Measurements from ENCODE around the gene COBLL1. TPM values are rescaled to one million over a fixed set of nuclear protein-coding genes. Genes with fewer than 3 reads are reported as not detected.

Gene COBLL1
- total RNA-seq, 2 experiments from 2014 or later: 0.17 to 0.50 TPM

DNA sequence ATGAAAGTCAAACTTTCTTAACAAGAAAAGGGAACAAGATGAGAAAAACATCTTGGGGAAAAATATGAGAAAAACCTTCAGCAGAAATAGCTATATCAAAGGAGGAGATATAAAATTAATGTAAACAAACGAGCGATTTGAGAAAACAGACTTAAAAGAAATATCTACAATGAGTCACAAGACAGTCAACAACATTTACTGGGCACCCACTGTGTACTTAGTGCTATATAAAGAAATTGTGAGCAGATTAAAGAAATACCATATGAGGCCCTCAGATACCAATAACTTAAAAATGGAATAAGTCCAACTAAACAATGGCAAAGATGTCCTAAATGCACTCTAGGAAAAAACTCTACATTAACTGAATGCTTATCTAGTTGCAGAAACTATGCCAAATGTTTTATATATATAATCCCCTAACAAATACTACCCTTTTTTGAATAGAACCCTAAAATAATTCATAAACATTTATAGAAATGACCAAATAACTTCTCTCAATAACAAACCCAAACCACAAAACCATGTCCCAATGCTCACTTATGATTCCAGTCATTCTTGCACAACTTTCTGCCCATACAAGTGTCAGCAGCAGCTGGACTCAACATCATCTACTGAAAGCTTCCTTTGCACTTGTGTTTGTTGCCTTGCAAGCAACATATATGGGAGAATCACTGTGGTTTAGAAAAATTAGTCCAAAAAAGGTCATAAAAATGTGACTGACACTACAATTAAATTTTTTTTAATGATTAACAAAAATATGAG, 83.5 kb downstream of the COBLL1 start:
- H3K4me3 Mint-ChIP-seq: no peak overlapping the region
- POLR2A ChIA-PET: no interaction called here
- ATAC-seq (ENCODE audit: low read depth): no peak
- no peaks in the 10 kb centered on the region for H3K9me3 Mint-ChIP-seq
- no peaks in the 10 kb centered on the region for H3K36me3 Mint-ChIP-seq
- DNase-seq: no peak
- H3K27ac Mint-ChIP-seq: no peak overlapping the region
- H3K4me1 Mint-ChIP-seq: no peaks in the 10 kb centered on the region
- H3K27me3 Mint-ChIP-seq: no peaks in the 10 kb centered on the region

DNA sequence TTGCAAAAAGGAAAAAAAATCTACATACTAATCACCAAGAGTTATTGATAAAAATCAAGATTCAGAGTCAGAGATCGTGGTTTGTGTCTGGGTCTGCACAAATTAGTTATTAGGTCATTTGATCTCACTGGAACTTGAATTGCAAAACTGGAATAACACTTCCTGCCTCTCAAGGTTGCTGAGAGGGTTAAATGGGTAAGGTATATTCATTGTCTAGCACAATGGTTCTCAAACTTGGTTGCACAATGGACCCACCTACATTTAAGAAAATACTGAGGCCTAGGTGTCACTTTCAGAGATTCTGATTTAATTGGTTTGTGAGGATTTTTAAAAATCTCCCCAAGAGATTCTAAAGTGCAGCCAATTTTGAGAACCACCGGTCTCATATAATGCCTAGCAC, 84.8 kb downstream of the COBLL1 start:
- DNase-seq: no peak
- POLR2A ChIA-PET: no interaction called here
- no peak overlapping the region for H3K4me3 Mint-ChIP-seq
- H3K27ac Mint-ChIP-seq: no peak overlapping the region
- no peaks in the 10 kb centered on the region for H3K27me3 Mint-ChIP-seq
- H3K36me3 Mint-ChIP-seq: no peaks in the 10 kb centered on the region
- H3K4me1 Mint-ChIP-seq: no peaks in the 10 kb centered on the region
- ATAC-seq (ENCODE audit: low read depth): no peak
- no peaks in the 10 kb centered on the region for H3K9me3 Mint-ChIP-seq

DNA sequence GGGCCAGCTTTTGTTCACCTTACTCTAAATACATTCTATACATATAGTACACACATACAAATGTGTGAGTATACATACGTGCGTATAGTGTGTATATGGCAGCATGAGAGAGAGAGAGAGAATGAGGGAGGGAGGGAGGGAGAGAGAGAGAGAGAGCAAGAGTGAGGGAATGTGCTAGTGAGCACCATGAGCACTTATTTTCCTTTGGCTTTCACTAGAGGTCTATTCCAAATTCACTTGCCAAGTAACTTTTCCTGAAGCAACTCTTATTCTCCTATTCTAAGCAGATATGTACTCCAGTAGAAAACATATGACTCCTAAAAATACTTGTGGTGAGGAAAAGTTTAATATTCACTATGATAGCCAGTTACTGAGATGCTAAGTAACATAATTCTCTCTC, 85.7 kb downstream of the COBLL1 start:
- POLR2A ChIA-PET: no interaction called here
- H3K27ac Mint-ChIP-seq: no peak overlapping the region
- no peak for DNase-seq

DNA sequence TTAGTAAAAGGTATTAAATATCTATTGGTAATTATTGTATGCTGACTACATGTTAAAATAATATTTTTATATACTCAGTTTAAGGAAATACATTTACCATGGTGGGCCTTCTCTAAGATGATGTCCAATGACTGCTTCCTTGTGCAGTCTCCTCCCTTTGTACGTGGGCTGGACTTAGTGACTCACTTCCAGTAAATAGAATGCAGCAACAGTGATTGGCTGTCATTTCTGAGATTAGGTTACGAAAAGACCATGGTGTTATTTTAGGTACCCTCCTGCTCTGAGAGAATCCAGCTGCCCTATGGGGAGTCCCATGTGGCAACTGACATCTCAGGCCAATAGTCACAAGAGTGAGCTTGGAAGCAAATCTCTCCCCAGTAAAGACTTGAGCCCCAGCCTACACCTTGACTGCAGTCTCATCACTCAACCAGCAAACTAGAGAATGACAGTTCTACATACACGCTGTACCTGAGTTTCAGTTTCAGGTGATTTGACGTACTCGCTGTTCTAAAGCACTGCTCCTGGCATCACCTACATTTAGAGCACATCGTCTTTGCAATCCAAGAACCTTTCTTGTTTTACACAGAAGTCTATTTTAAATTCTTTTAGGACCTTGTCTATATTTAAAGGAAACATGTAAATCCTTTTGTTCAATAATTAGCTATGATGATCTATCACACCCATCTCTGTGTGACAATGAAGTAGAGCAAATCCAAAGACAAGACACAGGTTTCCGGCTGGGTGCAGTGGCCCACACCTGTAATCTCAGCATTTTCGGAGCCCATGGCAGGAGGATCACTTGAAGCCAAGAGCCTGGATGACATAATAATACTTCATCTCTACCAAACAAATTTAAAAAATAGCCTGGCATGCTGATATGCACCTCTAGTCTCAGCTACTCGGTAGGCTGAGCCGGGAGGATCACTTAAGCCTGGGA, 87.2 kb downstream of the COBLL1 start:
- H3K4me3 Mint-ChIP-seq: no peak overlapping the region
- no peaks in the 10 kb centered on the region for H3K27me3 Mint-ChIP-seq
- H3K27ac Mint-ChIP-seq: no peak overlapping the region
- DNase-seq (no peak), ATAC-seq (ENCODE audit: low read depth) (no peak)
- H3K9me3 Mint-ChIP-seq: no peaks in the 10 kb centered on the region
- no peaks in the 10 kb centered on the region for H3K4me1 Mint-ChIP-seq
- no peaks in the 10 kb centered on the region for H3K36me3 Mint-ChIP-seq
- POLR2A ChIA-PET: no interaction called here

More for the DNA sequence above, 85.7 kb downstream of the COBLL1 start:
- H3K4me3 Mint-ChIP-seq: no peak overlapping the region
- ATAC-seq (ENCODE audit: low read depth): no peak
- H3K27me3 Mint-ChIP-seq: no peaks in the 10 kb centered on the region
- no peaks in the 10 kb centered on the region for H3K9me3 Mint-ChIP-seq
- H3K36me3 Mint-ChIP-seq: no peaks in the 10 kb centered on the region
- no peaks in the 10 kb centered on the region for H3K4me1 Mint-ChIP-seq

DNA sequence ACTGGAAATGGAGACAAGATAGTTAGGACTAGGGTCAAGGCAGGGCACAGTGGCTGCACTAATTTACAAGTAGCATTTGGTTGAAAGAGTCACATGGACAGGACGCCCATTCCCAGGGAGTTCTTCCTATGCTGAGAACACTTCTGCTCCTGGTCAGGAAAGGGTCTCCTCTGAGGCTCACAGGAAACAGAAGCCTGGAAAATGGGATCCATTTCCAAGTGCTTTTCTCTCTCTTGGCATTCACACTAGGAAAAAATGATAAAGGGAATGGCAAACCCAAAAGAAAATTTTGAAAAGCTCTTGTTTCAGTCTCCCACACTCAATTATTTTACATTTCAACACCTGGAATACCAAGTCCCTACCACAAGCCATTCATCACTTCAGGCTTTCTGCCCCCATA, 88.7 kb downstream of the COBLL1 start:
- Mint-ChIP-seq H3K9me3 (no peaks in the 10 kb centered on the region), H3K4me3 (no peak overlapping the region), H3K36me3 (no peaks in the 10 kb centered on the region), H3K27me3 (no peaks in the 10 kb centered on the region), H3K4me1 (no peaks in the 10 kb centered on the region), H3K27ac (no peak overlapping the region)
- ATAC-seq (ENCODE audit: low read depth) (no peak), DNase-seq (no peak)
- POLR2A ChIA-PET: no interaction called here

DNA sequence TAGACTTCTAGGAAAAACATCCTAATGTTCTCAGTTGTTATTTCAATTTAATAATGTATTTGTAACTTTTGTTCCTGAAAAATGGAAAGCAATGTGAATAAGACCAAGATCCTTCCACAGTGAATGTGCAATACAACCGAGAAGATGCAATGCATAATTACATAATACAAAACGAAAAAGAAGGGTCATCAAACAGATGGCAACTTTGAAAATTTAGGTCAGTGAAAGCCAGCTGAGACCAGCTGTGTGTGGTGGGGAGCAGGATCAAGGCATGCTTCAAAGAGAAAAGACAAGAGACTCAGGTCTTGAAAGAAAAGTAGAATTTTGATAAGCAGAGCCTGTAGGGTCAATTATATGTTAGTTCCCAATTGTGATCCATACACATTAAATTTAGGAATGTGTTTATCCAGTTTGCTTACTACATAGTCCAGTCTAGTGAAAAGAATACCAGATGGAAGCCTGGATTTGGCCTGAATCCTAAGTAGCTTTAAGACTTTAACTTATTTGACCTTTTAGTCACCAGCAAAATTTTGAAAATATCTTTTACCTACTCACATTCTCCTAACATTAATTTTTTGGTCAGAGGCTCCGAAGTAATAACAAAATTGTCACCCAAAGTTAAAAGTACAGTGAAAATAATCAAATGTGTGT, 93.7 kb downstream of the COBLL1 start:
- H3K4me3 Mint-ChIP-seq: no peak overlapping the region
- H3K9me3 Mint-ChIP-seq: no peaks in the 10 kb centered on the region
- no peaks in the 10 kb centered on the region for H3K36me3 Mint-ChIP-seq

DNA sequence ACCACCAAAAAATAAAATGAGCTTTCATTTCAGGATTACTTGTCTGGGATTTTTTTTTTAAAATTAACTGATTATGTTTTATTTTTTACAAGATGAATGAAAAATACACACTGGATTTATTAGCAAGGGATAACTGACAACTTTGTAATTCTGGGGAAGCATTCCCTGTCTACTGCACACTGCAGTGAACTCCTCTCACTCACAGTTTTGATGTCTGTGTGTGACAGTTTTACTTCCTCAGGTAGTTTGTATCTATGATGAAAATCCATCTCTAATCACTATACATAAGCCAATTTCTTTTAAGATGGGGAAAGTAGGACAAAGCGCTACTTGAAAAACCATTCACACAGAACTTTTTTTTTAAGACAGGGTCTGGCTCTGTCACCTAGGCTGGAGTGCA, 94.5 kb downstream of the COBLL1 start:
- H3K4me3 Mint-ChIP-seq: no peak overlapping the region
- H3K27ac Mint-ChIP-seq: no peak overlapping the region

More for the DNA sequence above, 93.7 kb downstream of the COBLL1 start:
- POLR2A ChIA-PET: no interaction called here
- Mint-ChIP-seq H3K27ac (no peak overlapping the region), H3K27me3 (peaks cover 2% of the 10 kb centered on the region), H3K4me1 (no peaks in the 10 kb centered on the region)
- ATAC-seq (ENCODE audit: low read depth) (no peak), DNase-seq (no peak)

DNA sequence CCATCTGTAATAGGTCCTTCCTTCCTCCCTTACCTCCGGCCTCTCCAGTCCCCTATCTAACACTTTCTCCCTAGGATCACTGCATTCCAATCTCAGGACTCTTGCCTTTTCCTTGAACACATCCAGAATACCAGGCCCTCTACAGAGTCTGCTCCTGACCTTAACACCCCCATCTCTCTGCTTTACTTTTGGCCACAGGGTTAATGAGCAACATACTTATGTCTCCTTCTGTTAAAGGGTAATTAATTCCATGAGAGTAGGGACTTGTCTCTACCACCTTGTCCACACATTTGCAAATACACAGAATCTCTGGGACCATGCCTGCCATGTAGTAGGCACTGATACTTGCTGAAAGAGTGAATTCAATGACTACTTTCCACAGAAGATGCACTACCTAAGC, 94.9 kb downstream of the COBLL1 start:
- H3K9me3 Mint-ChIP-seq: no peaks in the 10 kb centered on the region
- POLR2A ChIA-PET: no interaction called here
- ATAC-seq (ENCODE audit: low read depth): no peak

More for the DNA sequence above, 94.5 kb downstream of the COBLL1 start:
- H3K36me3 Mint-ChIP-seq: no peaks in the 10 kb centered on the region
- DNase-seq (no peak), ATAC-seq (ENCODE audit: low read depth) (no peak)
- H3K4me1 Mint-ChIP-seq: no peaks in the 10 kb centered on the region
- POLR2A ChIA-PET: no interaction called here
- H3K27me3 Mint-ChIP-seq: peaks cover 2% of the 10 kb centered on the region
- H3K9me3 Mint-ChIP-seq: no peaks in the 10 kb centered on the region

DNA sequence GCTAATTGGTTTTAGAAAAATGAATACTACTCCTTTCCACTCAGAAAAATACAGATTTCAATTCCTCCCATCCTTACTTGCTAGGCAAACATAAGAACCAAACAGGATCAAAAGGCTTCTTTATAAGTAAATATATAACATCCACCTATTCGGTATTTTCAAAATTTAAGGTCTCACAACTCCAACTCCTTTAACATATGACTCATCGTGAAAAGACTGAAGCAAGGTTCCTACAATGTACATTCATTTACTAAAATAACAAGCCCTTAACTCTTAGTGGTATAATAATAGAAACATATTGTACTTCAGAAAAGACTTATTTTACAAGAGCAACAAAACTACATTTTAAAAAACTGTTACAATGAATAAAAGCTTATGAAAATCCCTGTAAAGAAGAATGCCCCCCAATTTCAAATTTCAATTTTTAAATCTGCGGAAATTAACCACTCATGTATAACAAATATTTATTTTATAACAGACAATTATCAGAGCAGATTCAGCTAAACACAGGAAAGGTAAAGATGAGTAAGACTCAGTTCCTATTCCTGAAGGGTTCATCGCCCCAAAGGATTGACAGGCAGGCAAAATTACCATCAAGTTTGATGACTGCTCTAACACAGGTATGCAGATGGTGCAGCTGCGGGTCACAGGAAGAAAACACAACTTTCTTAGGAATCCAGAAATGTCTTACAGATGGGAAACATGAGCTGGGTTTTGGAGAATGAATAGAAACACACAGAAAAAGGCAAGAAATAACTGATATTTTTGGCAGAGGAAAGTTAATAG, 96.4 kb downstream of the COBLL1 start:
- Mint-ChIP-seq H3K4me3 (no peak overlapping the region), H3K36me3 (no peaks in the 10 kb centered on the region), H3K27ac (no peak overlapping the region), H3K9me3 (no peaks in the 10 kb centered on the region), H3K27me3 (peaks cover 2% of the 10 kb centered on the region), H3K4me1 (no peaks in the 10 kb centered on the region)
- DNase-seq: no peak
- ATAC-seq (ENCODE audit: low read depth): no peak
- POLR2A ChIA-PET: no interaction called here

More for the DNA sequence above, 94.9 kb downstream of the COBLL1 start:
- H3K27ac Mint-ChIP-seq: no peak overlapping the region
- no peak for DNase-seq
- H3K36me3 Mint-ChIP-seq: no peaks in the 10 kb centered on the region
- H3K27me3 Mint-ChIP-seq: peaks cover 2% of the 10 kb centered on the region
- no peaks in the 10 kb centered on the region for H3K4me1 Mint-ChIP-seq
- H3K4me3 Mint-ChIP-seq: no peak overlapping the region

DNA sequence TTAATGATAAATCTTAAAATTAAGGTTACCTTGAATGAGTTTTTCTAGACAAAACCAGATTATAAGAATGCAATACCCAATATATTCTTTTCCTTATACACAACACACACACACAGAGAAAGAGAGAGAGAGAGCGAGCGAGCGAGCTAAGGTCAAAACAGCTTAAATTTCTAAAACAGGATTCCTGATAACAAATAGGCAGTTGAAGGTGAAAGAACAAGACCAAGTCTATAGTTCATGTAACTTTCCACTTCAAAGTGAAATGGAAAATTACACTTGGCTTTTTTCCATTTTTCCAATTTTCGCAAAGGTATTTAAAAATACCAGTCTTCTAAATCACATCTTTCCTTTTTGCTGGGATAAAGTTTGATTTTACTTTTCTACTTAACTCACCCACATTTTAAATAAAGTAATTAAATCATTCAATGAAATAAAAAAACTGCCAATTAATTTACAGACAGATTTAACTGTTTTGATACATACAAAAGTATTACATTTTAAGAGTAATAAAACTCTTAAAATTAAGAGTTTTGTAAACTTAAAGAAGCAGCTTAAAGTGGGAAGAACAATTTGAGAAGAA, 98.8 kb downstream of the COBLL1 start:
- Mint-ChIP-seq H3K27ac (no peak overlapping the region), H3K36me3 (no peaks in the 10 kb centered on the region), H3K4me3 (no peak overlapping the region), H3K27me3 (peaks cover 2% of the 10 kb centered on the region), H3K9me3 (no peaks in the 10 kb centered on the region), H3K4me1 (no peaks in the 10 kb centered on the region)
- POLR2A ChIA-PET: no interaction called here
- ATAC-seq (ENCODE audit: low read depth) (no peak), DNase-seq (no peak)

DNA sequence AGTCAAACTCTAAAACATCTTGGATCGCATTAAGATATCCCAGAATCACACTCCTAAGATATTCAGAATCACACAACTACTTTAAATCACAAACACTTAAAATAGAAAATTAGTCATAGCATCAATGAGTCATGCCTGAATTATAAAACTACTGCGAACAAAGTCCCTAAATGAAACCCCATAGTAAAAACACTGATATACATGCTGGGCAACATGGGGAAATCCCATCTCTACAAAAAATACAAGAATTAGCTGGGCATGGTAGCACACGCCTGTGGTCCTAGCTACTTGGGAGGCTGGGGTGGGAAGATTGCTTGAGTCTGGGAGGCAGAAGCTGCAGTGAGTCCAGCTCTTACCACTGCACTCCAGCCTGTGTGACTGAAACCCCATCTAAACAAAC, 101.7 kb downstream of the COBLL1 start:
- no peak overlapping the region for H3K4me3 Mint-ChIP-seq
- ATAC-seq (ENCODE audit: low read depth) (no peak), DNase-seq (no peak)
- no peaks in the 10 kb centered on the region for H3K9me3 Mint-ChIP-seq
- H3K27ac Mint-ChIP-seq: no peak overlapping the region
- no peaks in the 10 kb centered on the region for H3K36me3 Mint-ChIP-seq
- no peaks in the 10 kb centered on the region for H3K27me3 Mint-ChIP-seq
- H3K4me1 Mint-ChIP-seq: peaks cover 3% of the 10 kb centered on the region
- POLR2A ChIA-PET: no interaction called here

DNA sequence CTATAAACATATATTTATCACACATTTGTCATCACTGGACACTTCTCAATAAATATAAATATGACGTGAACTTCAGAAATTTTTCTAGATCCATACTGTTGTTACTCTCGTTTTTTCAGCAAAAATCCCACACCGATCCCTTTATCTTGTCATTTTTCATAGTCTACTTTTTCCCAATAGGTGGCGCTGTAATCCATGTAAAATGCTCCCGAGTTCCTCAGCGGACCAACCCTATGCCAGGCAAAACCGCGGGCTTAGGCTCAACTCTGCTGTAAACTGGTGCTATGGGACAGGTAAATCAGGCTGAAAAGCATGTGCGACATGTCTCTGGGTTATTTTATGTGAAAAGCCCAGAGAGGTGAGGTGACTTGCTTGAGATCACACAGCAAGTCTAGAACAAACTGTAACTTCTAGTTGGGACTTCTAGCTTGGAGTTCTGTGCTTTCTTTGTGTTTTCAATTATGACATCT, 104.0 kb downstream of the COBLL1 start:
- Mint-ChIP-seq H3K9me3 (no peaks in the 10 kb centered on the region), H3K27ac (no peak overlapping the region), H3K4me3 (no peak overlapping the region), H3K36me3 (no peaks in the 10 kb centered on the region), H3K27me3 (no peaks in the 10 kb centered on the region), H3K4me1 (peaks cover 3% of the 10 kb centered on the region)
- ATAC-seq (ENCODE audit: low read depth) (no peak), DNase-seq (peak; percentile 27)
- POLR2A ChIA-PET: no interaction called here

Measured in activated naive CD8-positive, alpha-beta T cell treated with anti-CD3 and anti-CD28 coated beads, Interleukin-2, amount 10 ng/mL, durations not matched to agents 7 days and 5 days (primary cell).